RWPE2 (cell line): ENCODE measurements around the gene SMIM13.
"Not testable (repeated sequence)": the region's sequence is repeated elsewhere in the genome, so short reads cannot be mapped to it uniquely, and the experiment has no call there.

Experiments
- ATAC-seq: fragments of 200-7000 bp; cut with Tn5 transposase; 3 replicates; pipeline ENCODE4 v1.9.1; 2021; ENCODE audit warnings: low read depth
- DNase-seq: peaks from one replicate; pipeline ENCODE4 v3.0.0-alpha.2; 2020; ENCODE audit warnings: low spot score
- H3K27ac ChIP-seq: fragments of 450-650 bp; 2 replicates; pipeline ENCODE4 v1.5.1; 2017; ENCODE audit warnings: mild to moderate bottlenecking; ENCODE audit not compliant: poor library complexity, severe bottlenecking
- H3K27me3 ChIP-seq: fragments of 250-450 bp; sonication (Bioruptor Pico); 2 replicates; pipeline ENCODE4 v1.5.1; 2021; ENCODE audit warnings: mild to moderate bottlenecking, moderate library complexity; ENCODE audit not compliant: insufficient read depth, poor library complexity, severe bottlenecking
- H3K36me3 ChIP-seq: fragments of 250-450 bp; sonication (Bioruptor Pico); 2 replicates; pipeline ENCODE4 v1.5.1; 2020; ENCODE audit warnings: low read depth, mild to moderate bottlenecking, moderate library complexity
- H3K4me1 ChIP-seq: fragments of 250-450 bp; sonication (Bioruptor Pico); 2 replicates; pipeline ENCODE4 v1.5.1; 2021; ENCODE audit warnings: mild to moderate bottlenecking, moderate library complexity; ENCODE audit not compliant: insufficient read depth, poor library complexity, severe bottlenecking
- H3K4me3 ChIP-seq: fragments of 250-450 bp; sonication (Bioruptor Pico); 2 replicates; pipeline ENCODE4 v1.5.1; 2021; ENCODE audit warnings: mild to moderate bottlenecking, moderate library complexity; ENCODE audit not compliant: severe bottlenecking
- H3K9me3 ChIP-seq: fragments of 250-450 bp; sonication (Bioruptor Pico); 2 replicates; pipeline ENCODE4 v1.5.1; 2021; ENCODE audit warnings: mild to moderate bottlenecking, moderate library complexity; ENCODE audit not compliant: severe bottlenecking
- CTCF ChIP-seq: fragments of 450-650 bp; IDR thresholded peaks from one replicate; pipeline ENCODE4 v1.5.1; 2017; ENCODE audit warnings: mild to moderate bottlenecking, moderate library complexity; ENCODE audit not compliant: poor library complexity, severe bottlenecking

The SMIM13 gene

GRCh38 chr6:11080296-11080695 is 13.3 kb upstream of the SMIM13 start:
- Histone ChIP-seq H3K9me3 (no peaks in the 10 kb centered on the region), H3K4me1 (peaks cover 13% of the 10 kb centered on the region), H3K36me3 (no peaks in the 10 kb centered on the region), H3K4me3 (no peak overlapping the region), H3K27me3 (no peaks in the 10 kb centered on the region), H3K27ac (no peak overlapping the region)
- ATAC-seq (no peak), DNase-seq (no peak)
- no peak for TF ChIP-seq CTCF

- no peak for TF ChIP-seq CTCF
- Histone ChIP-seq H3K36me3 (no peaks in the 10 kb centered on the region), H3K4me3 (no peak overlapping the region), H3K4me1 (peaks cover 7% of the 10 kb centered on the region), H3K9me3 (no peaks in the 10 kb centered on the region), H3K27ac (no peak overlapping the region), H3K27me3 (no peaks in the 10 kb centered on the region)
- peak; percentile 58; the same call in 2 of the 3 replicates for ATAC-seq
- DNase-seq = no peak
Observed at GRCh38 chr6:11083491-11083890, 10.1 kb upstream of the SMIM13 start.

DNA sequence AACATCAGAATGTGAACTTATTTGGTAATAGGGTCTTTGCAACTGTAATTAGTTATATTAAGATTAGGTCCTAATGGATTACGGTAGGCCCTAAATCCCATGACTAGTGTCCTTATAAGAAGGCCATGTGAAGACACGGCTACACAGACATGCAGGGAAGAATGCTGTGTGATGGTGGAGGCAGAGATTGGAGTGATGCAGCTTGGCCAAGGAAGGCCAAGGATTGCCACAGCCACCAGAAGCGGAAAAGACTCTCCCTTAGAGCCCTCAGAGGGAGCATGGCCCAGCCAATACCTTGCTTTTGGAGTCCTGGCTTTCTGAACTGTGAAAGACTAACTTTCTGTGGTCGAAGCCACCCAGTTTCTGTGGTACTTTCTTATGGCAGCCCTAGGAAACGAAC is 9.7 kb upstream of the SMIM13 start:
- no peak for TF ChIP-seq CTCF
- H3K9me3 ChIP-seq = no peaks in the 10 kb centered on the region
- H3K36me3 ChIP-seq = no peaks in the 10 kb centered on the region
- no peak overlapping the region for H3K27ac ChIP-seq
- no peak overlapping the region for H3K4me3 ChIP-seq
- H3K27me3 ChIP-seq = no peaks in the 10 kb centered on the region
- DNase-seq (no peak), ATAC-seq (no peak)
- peaks cover 7% of the 10 kb centered on the region for H3K4me1 ChIP-seq

- no peak overlapping the region for H3K27ac ChIP-seq
- no peak for DNase-seq
- no peaks in the 10 kb centered on the region for H3K27me3 ChIP-seq
- H3K36me3 ChIP-seq = no peaks in the 10 kb centered on the region
- no peak for ATAC-seq
- H3K9me3 ChIP-seq = no peaks in the 10 kb centered on the region
- H3K4me1 ChIP-seq = peaks cover 7% of the 10 kb centered on the region
- H3K4me3 ChIP-seq = no peak overlapping the region
- TF ChIP-seq CTCF = no peak
Observed at GRCh38 chr6:11085758-11086435, 7.7 kb upstream of the SMIM13 start.

- H3K9me3 ChIP-seq, H3K27me3 ChIP-seq, H3K4me1 ChIP-seq, H3K4me3 ChIP-seq, ATAC-seq, H3K36me3 ChIP-seq, H3K27ac ChIP-seq, DNase-seq: not testable (repeated sequence)
Observed at GRCh38 chr6:11087141-11087812, 6.4 kb upstream of the SMIM13 start.
